ENCODE data around the gene CD8A. TPM values are rescaled to one million over a fixed set of nuclear protein-coding genes. Genes with fewer than 3 reads are reported as not detected.

Gene CD8A
- total and polyA plus RNA-seq, 9 donors = 0.09 to 0.54 (median 0.20) TPM

DNA sequence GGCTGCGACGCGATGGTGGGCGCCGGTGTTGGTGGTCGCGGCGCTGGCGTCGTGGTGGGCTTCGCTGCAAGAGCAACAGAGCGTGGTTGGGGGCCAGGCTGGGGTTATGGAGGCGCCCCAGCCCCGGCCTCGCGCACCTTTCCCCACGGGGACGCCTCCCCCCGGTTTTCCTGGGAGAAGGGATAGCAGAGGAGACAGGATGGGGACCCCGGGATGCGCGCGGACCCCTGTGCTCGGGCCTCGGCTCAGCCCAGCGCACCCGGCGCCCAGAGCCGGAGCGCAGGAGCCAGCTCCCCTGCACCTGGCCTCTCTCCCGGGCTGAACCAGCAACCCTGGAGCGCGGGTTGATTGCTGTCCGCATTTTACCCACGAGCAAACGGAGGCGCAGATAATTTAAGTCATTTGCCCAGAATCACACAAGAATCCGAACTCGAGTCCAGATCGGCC lies 1.0 kb downstream of the CD8A start:
- Histone ChIP-seq H3K36me3 (ENCODE audit: control insufficient read depth, insufficient read depth, low read length) (no peaks in the 10 kb centered on the region), H3K9me3 (replicated peaks; ENCODE audit: control insufficient read depth, low read depth, low read length) (no peaks in the 10 kb centered on the region), H3K27ac (ENCODE audit: low read length) (no peak overlapping the region), H3K4me1 (ENCODE audit: control insufficient read depth, insufficient read depth, low read length) (peaks cover 25% of the 10 kb centered on the region), H3K4me3 (ENCODE audit: low read length) (no peak overlapping the region), H3K27me3 (ENCODE audit: control insufficient read depth, insufficient read depth, low read length) (peaks cover 82% of the 10 kb centered on the region)
- WGBS (ENCODE audit: insufficient coverage) = 5% methylated on average over 36 of the region's 40 CpGs
- no peak for DNase-seq

DNA sequence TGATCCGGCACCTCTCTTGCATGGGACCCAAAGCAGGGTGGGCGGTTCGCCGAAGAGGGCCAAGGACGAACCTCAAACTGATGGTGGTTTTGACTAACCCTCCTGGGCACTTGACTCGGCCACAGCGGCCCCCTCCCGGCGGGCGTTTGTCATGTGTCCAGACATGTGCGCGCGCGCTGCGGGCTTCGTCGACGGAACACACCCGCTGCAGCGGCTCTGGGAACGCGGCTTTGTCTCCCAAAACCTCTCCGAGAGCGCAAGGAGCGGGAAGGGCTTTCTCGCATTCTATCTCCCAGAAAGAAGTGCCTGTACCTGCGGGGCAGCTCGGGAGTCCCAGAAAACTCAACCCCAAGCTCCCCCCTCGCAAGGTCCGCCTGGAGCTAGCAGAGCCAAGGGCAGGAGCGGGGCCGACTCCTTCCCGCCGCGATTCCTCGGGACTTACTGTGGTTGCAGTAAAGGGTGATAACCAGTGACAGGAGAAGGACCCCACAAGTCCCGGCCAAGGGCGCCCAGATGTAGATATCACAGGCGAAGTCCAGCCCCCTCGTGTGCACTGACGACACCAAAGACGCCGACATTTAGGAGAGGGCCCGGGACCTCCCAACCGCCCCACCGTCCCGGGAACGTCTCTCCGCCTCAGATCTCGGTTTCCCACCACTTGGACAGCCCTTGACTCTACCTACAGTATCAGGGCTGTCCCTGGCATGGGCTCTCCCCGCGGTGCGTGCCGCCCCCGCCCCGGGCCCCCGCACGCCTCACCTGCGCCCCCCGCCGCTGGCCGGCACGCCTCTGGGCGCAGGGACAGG lies 1.6 kb downstream of the CD8A start:
- H3K9me3 ChIP-seq (replicated peaks; ENCODE audit: control insufficient read depth, low read depth, low read length) = no peaks in the 10 kb centered on the region
- DNase-seq = peak; percentile 18
- no peaks in the 10 kb centered on the region for H3K36me3 ChIP-seq (ENCODE audit: control insufficient read depth, insufficient read depth, low read length)
- H3K27ac ChIP-seq (ENCODE audit: low read length) = no peak overlapping the region
- peak overlapping the region; percentile 17 for H3K4me3 ChIP-seq (ENCODE audit: low read length)
- H3K27me3 ChIP-seq (ENCODE audit: control insufficient read depth, insufficient read depth, low read length) = peaks cover 76% of the 10 kb centered on the region
- H3K4me1 ChIP-seq (ENCODE audit: control insufficient read depth, insufficient read depth, low read length) = peaks cover 25% of the 10 kb centered on the region
- WGBS (ENCODE audit: insufficient coverage) = 2% methylated on average over 56 of the region's 64 CpGs

DNA sequence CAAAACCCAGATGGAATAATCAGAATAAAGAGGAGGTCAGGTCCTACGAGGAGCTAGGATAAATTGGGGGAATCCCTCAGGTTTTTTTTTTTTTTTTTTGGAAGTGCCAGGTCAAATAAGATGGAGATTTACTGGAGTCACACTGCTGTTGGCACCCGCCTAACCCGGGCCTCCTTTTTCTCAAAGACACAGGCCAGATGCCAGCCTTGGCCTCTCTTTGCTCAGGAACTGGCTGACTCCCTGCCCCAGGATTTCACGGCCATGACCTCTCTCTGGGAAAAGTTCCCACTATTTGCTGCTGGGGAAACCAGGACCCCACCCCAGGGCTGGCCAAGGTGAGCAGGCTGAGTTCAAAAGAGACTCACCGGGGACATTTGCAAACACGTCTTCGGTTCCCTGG lies 2.5 kb downstream of the CD8A start:
- Histone ChIP-seq H3K4me3 (ENCODE audit: low read length) (no peak overlapping the region), H3K27me3 (ENCODE audit: control insufficient read depth, insufficient read depth, low read length) (peaks cover 68% of the 10 kb centered on the region), H3K4me1 (ENCODE audit: control insufficient read depth, insufficient read depth, low read length) (peaks cover 25% of the 10 kb centered on the region), H3K9me3 (replicated peaks; ENCODE audit: control insufficient read depth, low read depth, low read length) (no peaks in the 10 kb centered on the region), H3K27ac (ENCODE audit: low read length) (no peak overlapping the region), H3K36me3 (ENCODE audit: control insufficient read depth, insufficient read depth, low read length) (no peaks in the 10 kb centered on the region)
- 41% methylated on average over 6 of the region's 7 CpGs for WGBS (ENCODE audit: insufficient coverage)
- DNase-seq = no peak

GRCh38 chr2:86787736-86788135 lies 3.0 kb downstream of the CD8A start:
- Histone ChIP-seq H3K4me1 (ENCODE audit: control insufficient read depth, insufficient read depth, low read length) (peaks cover 25% of the 10 kb centered on the region), H3K9me3 (replicated peaks; ENCODE audit: control insufficient read depth, low read depth, low read length) (no peaks in the 10 kb centered on the region), H3K27me3 (ENCODE audit: control insufficient read depth, insufficient read depth, low read length) (peaks cover 68% of the 10 kb centered on the region), H3K36me3 (ENCODE audit: control insufficient read depth, insufficient read depth, low read length) (no peaks in the 10 kb centered on the region), H3K27ac (ENCODE audit: low read length) (no peak overlapping the region), H3K4me3 (ENCODE audit: low read length) (no peak overlapping the region)
- WGBS (ENCODE audit: insufficient coverage) = 20% methylated on average over 1 of the region's 2 CpGs
- DNase-seq = peak; percentile 65

DNA sequence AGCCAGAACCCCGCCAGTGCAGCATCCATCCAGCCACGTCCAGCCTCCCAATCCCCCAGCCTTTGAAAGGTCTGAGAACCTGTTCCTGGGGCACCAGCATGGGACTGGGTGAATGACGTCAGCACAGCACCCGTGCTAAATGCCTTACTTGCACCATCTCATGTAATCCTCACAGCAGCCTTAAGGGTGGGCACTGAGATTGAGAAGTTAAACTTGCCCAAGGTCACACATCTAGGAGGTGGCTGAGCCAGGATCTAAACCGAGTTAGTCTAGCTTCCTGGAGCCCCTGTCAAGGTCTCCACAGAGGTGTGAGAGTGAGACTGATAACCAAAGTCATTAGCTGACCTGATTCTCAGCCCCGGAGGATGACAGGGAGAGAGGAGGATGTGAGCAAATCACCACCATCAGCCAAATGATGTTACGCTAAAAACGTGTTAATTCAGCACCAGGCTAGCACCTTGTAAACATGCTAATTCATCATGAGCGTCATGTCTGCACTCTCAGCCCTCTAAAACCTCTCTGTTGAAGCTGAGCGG lies 4.6 kb downstream of the CD8A start:
- DNase-seq = no peak
- Histone ChIP-seq H3K27ac (ENCODE audit: low read length) (no peak overlapping the region), H3K4me3 (ENCODE audit: low read length) (no peak overlapping the region), H3K9me3 (replicated peaks; ENCODE audit: control insufficient read depth, low read depth, low read length) (no peaks in the 10 kb centered on the region), H3K27me3 (ENCODE audit: control insufficient read depth, insufficient read depth, low read length) (peaks cover 53% of the 10 kb centered on the region), H3K4me1 (ENCODE audit: control insufficient read depth, insufficient read depth, low read length) (peaks cover 20% of the 10 kb centered on the region), H3K36me3 (ENCODE audit: control insufficient read depth, insufficient read depth, low read length) (no peaks in the 10 kb centered on the region)
- 32% methylated on average over 6 of the region's 10 CpGs for WGBS (ENCODE audit: insufficient coverage)

- DNase-seq = no peak
- H3K27me3 ChIP-seq (ENCODE audit: control insufficient read depth, insufficient read depth, low read length) = peaks cover 47% of the 10 kb centered on the region
- H3K36me3 ChIP-seq (ENCODE audit: control insufficient read depth, insufficient read depth, low read length) = no peaks in the 10 kb centered on the region
- H3K27ac ChIP-seq (ENCODE audit: low read length) = no peak overlapping the region
- no peak overlapping the region for H3K4me3 ChIP-seq (ENCODE audit: low read length)
- H3K9me3 ChIP-seq (replicated peaks; ENCODE audit: control insufficient read depth, low read depth, low read length) = no peaks in the 10 kb centered on the region
- H3K4me1 ChIP-seq (ENCODE audit: control insufficient read depth, insufficient read depth, low read length) = peaks cover 15% of the 10 kb centered on the region
- no CpG with 5 or more reads among the region's 9 CpGs for WGBS (ENCODE audit: insufficient coverage)
Measured at GRCh38 chr2:86785456-86785855, 5.3 kb downstream of the CD8A start.

DNA sequence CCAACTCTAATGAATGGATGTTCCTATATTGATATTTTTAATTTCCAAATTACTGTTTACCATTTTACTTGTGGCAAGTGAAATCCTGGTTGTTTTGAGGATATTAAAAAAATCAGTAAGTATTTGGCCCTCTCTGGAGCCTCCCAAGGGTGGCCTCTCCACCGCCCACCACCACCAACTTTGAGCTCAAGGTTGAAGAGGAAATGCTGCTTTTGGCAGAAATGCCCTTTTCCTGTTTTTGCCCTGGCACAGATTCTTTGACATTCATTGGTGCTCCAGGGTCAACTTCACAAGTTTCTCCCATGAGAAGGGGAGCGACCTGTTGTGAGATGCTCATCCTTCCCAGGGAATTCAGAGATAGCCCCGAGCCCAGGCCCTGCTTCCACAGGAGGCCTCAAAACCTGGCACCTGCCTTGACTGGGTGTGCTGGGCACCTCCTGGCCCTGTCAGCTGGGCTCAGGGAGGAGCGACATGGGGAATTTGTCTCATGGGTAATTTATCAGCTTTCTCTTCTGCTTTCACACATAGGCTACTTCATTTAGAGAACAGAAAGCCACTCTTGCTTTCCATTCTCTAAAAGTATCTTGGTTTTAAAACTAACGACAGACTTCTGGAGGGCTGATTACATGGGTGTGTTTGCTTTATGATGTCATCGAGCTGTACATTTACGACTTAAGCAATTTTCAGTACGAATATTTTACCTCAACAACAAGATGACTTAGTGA lies 6.9 kb downstream of the CD8A start:
- no peaks in the 10 kb centered on the region for H3K36me3 ChIP-seq (ENCODE audit: control insufficient read depth, insufficient read depth, low read length)
- H3K4me3 ChIP-seq (ENCODE audit: low read length) = no peak overlapping the region
- peaks cover under 1% of the 10 kb centered on the region for H3K4me1 ChIP-seq (ENCODE audit: control insufficient read depth, insufficient read depth, low read length)
- no peaks in the 10 kb centered on the region for H3K9me3 ChIP-seq (replicated peaks; ENCODE audit: control insufficient read depth, low read depth, low read length)
- DNase-seq = no peak
- WGBS (ENCODE audit: insufficient coverage) = 83% methylated on average over 1 of the region's 8 CpGs
- no peak overlapping the region for H3K27ac ChIP-seq (ENCODE audit: low read length)
- peaks cover 30% of the 10 kb centered on the region for H3K27me3 ChIP-seq (ENCODE audit: control insufficient read depth, insufficient read depth, low read length)

DNA sequence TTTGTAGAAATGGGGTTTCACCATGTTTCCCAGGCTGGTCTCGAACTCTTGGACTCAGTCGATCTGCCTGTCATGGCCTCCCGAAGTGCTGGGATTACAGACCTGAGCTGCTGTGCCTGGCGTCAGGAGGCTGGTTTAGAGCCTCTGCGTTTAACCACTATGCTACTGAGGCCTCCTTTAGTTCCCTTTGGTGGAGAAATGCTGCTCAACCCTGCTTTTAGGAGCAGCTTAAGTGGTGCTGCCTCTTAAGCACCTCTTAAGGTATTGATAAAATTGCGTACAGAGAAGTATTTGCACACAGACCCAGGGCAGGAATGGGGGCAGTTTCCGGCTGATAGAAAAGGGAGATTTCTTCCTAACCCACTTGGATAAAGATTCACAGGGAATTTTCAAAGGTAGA lies 8.0 kb downstream of the CD8A start:
- H3K9me3 ChIP-seq (replicated peaks; ENCODE audit: control insufficient read depth, low read depth, low read length) = no peaks in the 10 kb centered on the region
- 83% methylated on average over 5 of the region's 7 CpGs for whole genome bisulfite sequencing (ENCODE audit: insufficient coverage)
- no peaks in the 10 kb centered on the region for H3K4me1 ChIP-seq (ENCODE audit: control insufficient read depth, insufficient read depth, low read length)
- no peak overlapping the region for H3K4me3 ChIP-seq (ENCODE audit: low read length)
- H3K27ac ChIP-seq (ENCODE audit: low read length) = no peak overlapping the region
- no peak for DNase-seq
- peaks cover 21% of the 10 kb centered on the region for H3K27me3 ChIP-seq (ENCODE audit: control insufficient read depth, insufficient read depth, low read length)
- H3K36me3 ChIP-seq (ENCODE audit: control insufficient read depth, insufficient read depth, low read length) = no peaks in the 10 kb centered on the region

DNA sequence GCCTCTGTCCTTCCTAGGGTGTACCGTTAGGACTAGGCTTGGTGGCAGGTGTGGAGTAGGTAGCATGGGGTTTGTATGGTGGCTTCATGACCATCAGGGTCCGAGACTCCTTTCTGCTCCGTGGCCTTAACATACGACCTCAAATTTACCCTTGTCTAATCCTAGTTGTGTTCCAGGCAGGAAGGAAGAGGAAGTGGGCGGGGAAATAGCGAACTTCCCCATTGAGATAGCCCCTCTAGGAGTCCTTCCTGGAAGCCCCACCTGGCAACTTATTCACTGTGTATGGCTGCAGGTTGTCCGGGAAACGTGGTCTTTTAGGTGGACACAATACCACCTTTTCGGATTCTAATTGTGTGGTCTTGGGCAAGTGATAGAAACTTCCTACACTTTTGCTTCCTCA lies 9.3 kb downstream of the CD8A start:
- no peaks in the 10 kb centered on the region for H3K36me3 ChIP-seq (ENCODE audit: control insufficient read depth, insufficient read depth, low read length)
- no peak for DNase-seq
- H3K4me3 ChIP-seq (ENCODE audit: low read length) = no peak overlapping the region
- no CpG with 5 or more reads among the region's 9 CpGs for WGBS (ENCODE audit: insufficient coverage)
- H3K4me1 ChIP-seq (ENCODE audit: control insufficient read depth, insufficient read depth, low read length) = no peaks in the 10 kb centered on the region
- no peaks in the 10 kb centered on the region for H3K9me3 ChIP-seq (replicated peaks; ENCODE audit: control insufficient read depth, low read depth, low read length)
- H3K27ac ChIP-seq (ENCODE audit: low read length) = no peak overlapping the region
- H3K27me3 ChIP-seq (ENCODE audit: control insufficient read depth, insufficient read depth, low read length) = peaks cover 14% of the 10 kb centered on the region

- no peaks in the 10 kb centered on the region for H3K4me1 ChIP-seq (ENCODE audit: control insufficient read depth, insufficient read depth, low read length)
- peaks cover 3% of the 10 kb centered on the region for H3K36me3 ChIP-seq (ENCODE audit: control insufficient read depth, insufficient read depth, low read length)
- no peak overlapping the region for H3K4me3 ChIP-seq (ENCODE audit: low read length)
- peaks cover 2% of the 10 kb centered on the region for H3K27me3 ChIP-seq (ENCODE audit: control insufficient read depth, insufficient read depth, low read length)
- H3K9me3 ChIP-seq (replicated peaks; ENCODE audit: control insufficient read depth, low read depth, low read length) = no peaks in the 10 kb centered on the region
- WGBS (ENCODE audit: insufficient coverage) = 64% methylated on average over 1 of the region's 3 CpGs
- H3K27ac ChIP-seq (ENCODE audit: low read length) = no peak overlapping the region
- no peak for DNase-seq
Measured at GRCh38 chr2:86779971-86780370, 10.7 kb downstream of the CD8A start.
